ENCODE measurements around the gene WASF3.

WASF3 gene

GRCh38 chr13:26583662-26584061 is 26.2 kb downstream of the WASF3 start:
- TF ChIP-seq TAF1 (IDR thresholded peaks at IDR 0.05; ENCODE audit: low read depth, low read length): no peak
- no peak for TF ChIP-seq PAX5 (IDR thresholded peaks at IDR 0.05; ENCODE audit: insufficient read depth, low read length, severe bottlenecking)
- TF ChIP-seq POU2F2 (IDR thresholded peaks at IDR 0.05; ENCODE audit: low read depth, low read length): no peak
- no peak for TF ChIP-seq POLR2A (IDR thresholded peaks at IDR 0.05; ENCODE audit: low read depth, low read length)
- TF ChIP-seq POLR2AphosphoS5 (IDR thresholded peaks at IDR 0.05; ENCODE audit: low read depth, low read length): no peak
- no peak for TF ChIP-seq SPI1 (IDR thresholded peaks at IDR 0.05; ENCODE audit: low read depth, low read length)
- no peak for FAIRE-seq
- no peak for DNase-seq (ENCODE audit: insufficient read length, low spot score)

GRCh38 chr13:26584713-26585112 is 27.2 kb downstream of the WASF3 start:
- FAIRE-seq (no peak), DNase-seq (ENCODE audit: insufficient read length, low spot score) (no peak)
- no peak for TF ChIP-seq POLR2A (IDR thresholded peaks at IDR 0.05; ENCODE audit: low read depth, low read length)
- TF ChIP-seq POLR2AphosphoS5 (IDR thresholded peaks at IDR 0.05; ENCODE audit: low read depth, low read length): no peak
- no peak for TF ChIP-seq PAX5 (IDR thresholded peaks at IDR 0.05; ENCODE audit: insufficient read depth, low read length, severe bottlenecking)
- no peak for TF ChIP-seq SPI1 (IDR thresholded peaks at IDR 0.05; ENCODE audit: low read depth, low read length)
- no peak for TF ChIP-seq POU2F2 (IDR thresholded peaks at IDR 0.05; ENCODE audit: low read depth, low read length)
- no peak for TF ChIP-seq TAF1 (IDR thresholded peaks at IDR 0.05; ENCODE audit: low read depth, low read length)

- no peak for DNase-seq (ENCODE audit: insufficient read length, low spot score)
- TF ChIP-seq POLR2AphosphoS5 (IDR thresholded peaks at IDR 0.05; ENCODE audit: low read depth, low read length) (no peak), SPI1 (IDR thresholded peaks at IDR 0.05; ENCODE audit: low read depth, low read length) (no peak), PAX5 (IDR thresholded peaks at IDR 0.05; ENCODE audit: insufficient read depth, low read length, severe bottlenecking) (no peak), POLR2A (IDR thresholded peaks at IDR 0.05; ENCODE audit: low read depth, low read length) (no peak), TAF1 (IDR thresholded peaks at IDR 0.05; ENCODE audit: low read depth, low read length) (no peak), POU2F2 (IDR thresholded peaks at IDR 0.05; ENCODE audit: low read depth, low read length) (no peak)
- no peak for FAIRE-seq
Observed at GRCh38 chr13:26585136-26585535, 27.7 kb downstream of the WASF3 start.

GRCh38 chr13:26587251-26587650 is 29.8 kb downstream of the WASF3 start:
- no peak for DNase-seq (ENCODE audit: insufficient read length, low spot score)
- TF ChIP-seq POU2F2 (IDR thresholded peaks at IDR 0.05; ENCODE audit: low read depth, low read length) (no peak), PAX5 (IDR thresholded peaks at IDR 0.05; ENCODE audit: insufficient read depth, low read length, severe bottlenecking) (no peak), TAF1 (IDR thresholded peaks at IDR 0.05; ENCODE audit: low read depth, low read length) (no peak), POLR2A (IDR thresholded peaks at IDR 0.05; ENCODE audit: low read depth, low read length) (no peak), POLR2AphosphoS5 (IDR thresholded peaks at IDR 0.05; ENCODE audit: low read depth, low read length) (no peak), SPI1 (IDR thresholded peaks at IDR 0.05; ENCODE audit: low read depth, low read length) (no peak)
- FAIRE-seq: no peak

GRCh38 chr13:26589226-26589625 is 31.7 kb downstream of the WASF3 start:
- DNase-seq (ENCODE audit: insufficient read length, low spot score) (no peak), FAIRE-seq (no peak)
- TF ChIP-seq POLR2A (IDR thresholded peaks at IDR 0.05; ENCODE audit: low read depth, low read length): no peak
- no peak for TF ChIP-seq TAF1 (IDR thresholded peaks at IDR 0.05; ENCODE audit: low read depth, low read length)
- no peak for TF ChIP-seq POU2F2 (IDR thresholded peaks at IDR 0.05; ENCODE audit: low read depth, low read length)
- TF ChIP-seq POLR2AphosphoS5 (IDR thresholded peaks at IDR 0.05; ENCODE audit: low read depth, low read length): no peak
- TF ChIP-seq PAX5 (IDR thresholded peaks at IDR 0.05; ENCODE audit: insufficient read depth, low read length, severe bottlenecking): no peak
- TF ChIP-seq SPI1 (IDR thresholded peaks at IDR 0.05; ENCODE audit: low read depth, low read length): no peak

- DNase-seq (ENCODE audit: insufficient read length, low spot score) (no peak), FAIRE-seq (no peak)
- TF ChIP-seq SPI1 (IDR thresholded peaks at IDR 0.05; ENCODE audit: low read depth, low read length) (no peak), TAF1 (IDR thresholded peaks at IDR 0.05; ENCODE audit: low read depth, low read length) (no peak), POU2F2 (IDR thresholded peaks at IDR 0.05; ENCODE audit: low read depth, low read length) (no peak), POLR2A (IDR thresholded peaks at IDR 0.05; ENCODE audit: low read depth, low read length) (no peak), PAX5 (IDR thresholded peaks at IDR 0.05; ENCODE audit: insufficient read depth, low read length, severe bottlenecking) (no peak), POLR2AphosphoS5 (IDR thresholded peaks at IDR 0.05; ENCODE audit: low read depth, low read length) (no peak)
Observed at GRCh38 chr13:26589754-26590153, 32.3 kb downstream of the WASF3 start.

GRCh38 chr13:26590379-26590778 is 32.9 kb downstream of the WASF3 start:
- no peak for TF ChIP-seq POLR2AphosphoS5 (IDR thresholded peaks at IDR 0.05; ENCODE audit: low read depth, low read length)
- TF ChIP-seq TAF1 (IDR thresholded peaks at IDR 0.05; ENCODE audit: low read depth, low read length): no peak
- TF ChIP-seq SPI1 (IDR thresholded peaks at IDR 0.05; ENCODE audit: low read depth, low read length): no peak
- no peak for TF ChIP-seq PAX5 (IDR thresholded peaks at IDR 0.05; ENCODE audit: insufficient read depth, low read length, severe bottlenecking)
- TF ChIP-seq POLR2A (IDR thresholded peaks at IDR 0.05; ENCODE audit: low read depth, low read length): no peak
- no peak for TF ChIP-seq POU2F2 (IDR thresholded peaks at IDR 0.05; ENCODE audit: low read depth, low read length)
- FAIRE-seq (no peak), DNase-seq (ENCODE audit: insufficient read length, low spot score) (no peak)

GRCh38 chr13:26590951-26591350 is 33.5 kb downstream of the WASF3 start:
- TF ChIP-seq TAF1 (IDR thresholded peaks at IDR 0.05; ENCODE audit: low read depth, low read length): no peak
- no peak for TF ChIP-seq POU2F2 (IDR thresholded peaks at IDR 0.05; ENCODE audit: low read depth, low read length)
- TF ChIP-seq POLR2AphosphoS5 (IDR thresholded peaks at IDR 0.05; ENCODE audit: low read depth, low read length): no peak
- TF ChIP-seq POLR2A (IDR thresholded peaks at IDR 0.05; ENCODE audit: low read depth, low read length): no peak
- no peak for TF ChIP-seq SPI1 (IDR thresholded peaks at IDR 0.05; ENCODE audit: low read depth, low read length)
- no peak for TF ChIP-seq PAX5 (IDR thresholded peaks at IDR 0.05; ENCODE audit: insufficient read depth, low read length, severe bottlenecking)
- FAIRE-seq (no peak), DNase-seq (ENCODE audit: insufficient read length, low spot score) (no peak)

GRCh38 chr13:26591672-26592071 is 34.2 kb downstream of the WASF3 start:
- TF ChIP-seq PAX5 (IDR thresholded peaks at IDR 0.05; ENCODE audit: insufficient read depth, low read length, severe bottlenecking): no peak
- no peak for TF ChIP-seq POLR2AphosphoS5 (IDR thresholded peaks at IDR 0.05; ENCODE audit: low read depth, low read length)
- TF ChIP-seq TAF1 (IDR thresholded peaks at IDR 0.05; ENCODE audit: low read depth, low read length): no peak
- no peak for TF ChIP-seq SPI1 (IDR thresholded peaks at IDR 0.05; ENCODE audit: low read depth, low read length)
- TF ChIP-seq POLR2A (IDR thresholded peaks at IDR 0.05; ENCODE audit: low read depth, low read length): no peak
- no peak for TF ChIP-seq POU2F2 (IDR thresholded peaks at IDR 0.05; ENCODE audit: low read depth, low read length)
- DNase-seq (ENCODE audit: insufficient read length, low spot score) (no peak), FAIRE-seq (no peak)

- TF ChIP-seq SPI1 (IDR thresholded peaks at IDR 0.05; ENCODE audit: low read depth, low read length) (no peak), POLR2AphosphoS5 (IDR thresholded peaks at IDR 0.05; ENCODE audit: low read depth, low read length) (no peak), POU2F2 (IDR thresholded peaks at IDR 0.05; ENCODE audit: low read depth, low read length) (no peak), POLR2A (IDR thresholded peaks at IDR 0.05; ENCODE audit: low read depth, low read length) (no peak), PAX5 (IDR thresholded peaks at IDR 0.05; ENCODE audit: insufficient read depth, low read length, severe bottlenecking) (no peak), TAF1 (IDR thresholded peaks at IDR 0.05; ENCODE audit: low read depth, low read length) (no peak)
- DNase-seq (ENCODE audit: insufficient read length, low spot score) (no peak), FAIRE-seq (no peak)
Observed at GRCh38 chr13:26593661-26594060, 36.2 kb downstream of the WASF3 start.
